ENCODE data around the gene CSF3R.

- TF ChIP-seq CTCF (IDR thresholded peaks at IDR 0.05; ENCODE audit: insufficient read depth, low read depth, low read length) = no peak
- no peak for TF ChIP-seq EZH2 (IDR thresholded peaks at IDR 0.05; ENCODE audit: insufficient read depth, low read length)
These were observed 42.1 kb downstream of the CSF3R start for GRCh38 chr1:36440646-36441045.

Measured in astrocyte (in vitro differentiated cells and primary cell).